Hematopoietic multipotent progenitor cell treated with erythropoietin and hydrocortisone succinate and interleukin-3 and kit ligand, for 8 days (in vitro differentiated cells): ENCODE measurements around the gene KNDC1.
"Not testable (repeated sequence)": the region's sequence is repeated elsewhere in the genome, so short reads cannot be mapped to it uniquely, and the experiment has no call there.

Experiments
- DNase-seq: peaks from one replicate; pipeline ENCODE4 v3.0.0-alpha.2; 2015

The KNDC1 gene

GRCh38 chr10:133141958-133142340 is 18.1 kb upstream of the KNDC1 start:
- DNase-seq, result no peak

- DNase-seq, result no peak
These were observed 17.4 kb upstream of the KNDC1 start for GRCh38 chr10:133142523-133143199.

GRCh38 chr10:133143200-133143533 is 16.9 kb upstream of the KNDC1 start:
- DNase-seq, result peak; percentile 11

- DNase-seq, result peak; percentile 8
These were observed 16.5 kb upstream of the KNDC1 start for GRCh38 chr10:133143546-133143945.

GRCh38 chr10:133144771-133145170 is 15.2 kb upstream of the KNDC1 start:
- DNase-seq, result no peak

- DNase-seq, result no peak
These were observed 9.8 kb upstream of the KNDC1 start for GRCh38 chr10:133150226-133150625.

GRCh38 chr10:133150656-133151055 is 9.4 kb upstream of the KNDC1 start:
- DNase-seq, result no peak

- DNase-seq, result not testable (repeated sequence)
These were observed 8.9 kb upstream of the KNDC1 start for GRCh38 chr10:133151071-133151470.

GRCh38 chr10:133151543-133151972 is 8.5 kb upstream of the KNDC1 start:
- no peak for DNase-seq

- no peak for DNase-seq
These were observed 5.6 kb upstream of the KNDC1 start for GRCh38 chr10:133154411-133154810.

- DNase-seq, result no peak
These were observed 4.8 kb upstream of the KNDC1 start for GRCh38 chr10:133154996-133155778.

GRCh38 chr10:133156674-133157579 is 3.1 kb upstream of the KNDC1 start:
- no peak for DNase-seq

- DNase-seq, result no peak
These were observed 2.2 kb upstream of the KNDC1 start for GRCh38 chr10:133157662-133158436.

GRCh38 chr10:133158437-133158755 is 1.6 kb upstream of the KNDC1 start:
- DNase-seq, result no peak

GRCh38 chr10:133158756-133159610 is 1.0 kb upstream of the KNDC1 start:
- no peak for DNase-seq

GRCh38 chr10:133159611-133159949 is 439 bp upstream of the KNDC1 start:
- DNase-seq, result no peak

GRCh38 chr10:133160826-133161471 is 930 bp downstream of the KNDC1 start:
- no peak for DNase-seq

- DNase-seq, result no peak
These were observed 1.6 kb downstream of the KNDC1 start for GRCh38 chr10:133161486-133162109.

GRCh38 chr10:133162178-133162909 is 2.3 kb downstream of the KNDC1 start:
- DNase-seq, result no peak
